ENCODE data around the gene IL17REL. TPM values are rescaled to one million over a fixed set of nuclear protein-coding genes. Genes with fewer than 3 reads are reported as not detected.
A peak's percentile ranks its signal among the peaks of the same experiment; 100 is the strongest.

Gene IL17REL
- total and polyA plus RNA-seq, 2 of the 13 experiments (the other 11 are each of a cell fraction or from before 2014, with no cell fraction given) = not detected

DNA sequence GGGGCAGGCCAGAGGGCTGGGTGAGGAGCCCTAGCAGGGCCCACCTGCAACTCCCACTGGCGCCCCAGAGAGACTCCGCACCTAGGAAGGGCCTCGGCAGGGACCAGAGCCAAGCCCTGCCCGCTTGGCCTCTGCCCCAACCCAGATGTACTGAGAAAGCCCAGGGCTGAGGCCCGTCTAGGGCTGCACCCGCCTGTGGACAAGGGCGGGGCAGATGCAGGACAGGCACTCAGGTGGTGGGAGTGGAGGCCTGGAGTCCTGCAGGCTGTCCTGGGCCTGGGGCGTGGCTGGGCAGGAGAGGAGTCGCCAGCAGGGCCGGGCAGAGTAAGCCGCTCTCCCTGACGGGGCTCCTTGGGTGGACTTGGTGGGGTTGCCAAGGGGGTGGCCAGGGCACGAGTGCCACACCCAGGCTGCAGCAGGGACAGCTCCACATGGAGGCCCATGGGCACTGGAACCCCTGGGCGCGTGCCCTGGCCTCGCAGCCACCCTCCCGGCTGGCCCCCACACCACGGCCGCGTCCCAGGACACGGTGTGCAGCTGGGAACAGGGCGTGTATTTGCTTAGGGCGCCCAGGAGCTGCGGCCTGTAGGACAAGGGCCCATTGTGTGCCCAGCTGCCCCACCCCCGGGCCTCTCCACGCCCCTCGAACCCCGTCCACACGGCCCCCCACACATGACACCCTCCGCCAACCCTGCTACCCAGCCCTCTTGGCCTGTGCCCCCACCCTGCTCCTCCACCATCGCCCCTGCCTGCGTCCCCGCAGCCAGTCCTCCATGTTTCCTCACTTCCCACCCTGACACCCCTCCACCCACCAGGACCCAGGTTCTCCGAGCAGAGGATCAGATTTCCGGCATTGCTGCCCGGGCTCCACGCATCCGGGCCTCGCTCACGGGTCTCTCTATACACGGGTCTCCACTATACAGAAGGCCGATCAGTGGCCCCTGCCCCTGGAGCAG lies 63.3 kb downstream of the IL17REL start (continued):
- 0 out of 4 replicates have a peak, but pooled peaks of 1 of the 2 experiments have one; percentile 16 for TF ChIP-seq EP300 (IDR thresholded peaks at IDR 0.05; ENCODE audit: low read depth in 2 of 2, low read length in 2 of 2)
- peak; percentile 63; the same call in 1 of the 2 replicates for TF ChIP-seq EP300 (CRISPR knock-in tag; IDR thresholded peaks at IDR 0.05; ENCODE audit: borderline replicate concordance)
- no peak for TF ChIP-seq ZNF460 (CRISPR knock-in tag; IDR thresholded peaks at IDR 0.05; ENCODE audit: borderline replicate concordance)
- TF ChIP-seq, protein P1, sequence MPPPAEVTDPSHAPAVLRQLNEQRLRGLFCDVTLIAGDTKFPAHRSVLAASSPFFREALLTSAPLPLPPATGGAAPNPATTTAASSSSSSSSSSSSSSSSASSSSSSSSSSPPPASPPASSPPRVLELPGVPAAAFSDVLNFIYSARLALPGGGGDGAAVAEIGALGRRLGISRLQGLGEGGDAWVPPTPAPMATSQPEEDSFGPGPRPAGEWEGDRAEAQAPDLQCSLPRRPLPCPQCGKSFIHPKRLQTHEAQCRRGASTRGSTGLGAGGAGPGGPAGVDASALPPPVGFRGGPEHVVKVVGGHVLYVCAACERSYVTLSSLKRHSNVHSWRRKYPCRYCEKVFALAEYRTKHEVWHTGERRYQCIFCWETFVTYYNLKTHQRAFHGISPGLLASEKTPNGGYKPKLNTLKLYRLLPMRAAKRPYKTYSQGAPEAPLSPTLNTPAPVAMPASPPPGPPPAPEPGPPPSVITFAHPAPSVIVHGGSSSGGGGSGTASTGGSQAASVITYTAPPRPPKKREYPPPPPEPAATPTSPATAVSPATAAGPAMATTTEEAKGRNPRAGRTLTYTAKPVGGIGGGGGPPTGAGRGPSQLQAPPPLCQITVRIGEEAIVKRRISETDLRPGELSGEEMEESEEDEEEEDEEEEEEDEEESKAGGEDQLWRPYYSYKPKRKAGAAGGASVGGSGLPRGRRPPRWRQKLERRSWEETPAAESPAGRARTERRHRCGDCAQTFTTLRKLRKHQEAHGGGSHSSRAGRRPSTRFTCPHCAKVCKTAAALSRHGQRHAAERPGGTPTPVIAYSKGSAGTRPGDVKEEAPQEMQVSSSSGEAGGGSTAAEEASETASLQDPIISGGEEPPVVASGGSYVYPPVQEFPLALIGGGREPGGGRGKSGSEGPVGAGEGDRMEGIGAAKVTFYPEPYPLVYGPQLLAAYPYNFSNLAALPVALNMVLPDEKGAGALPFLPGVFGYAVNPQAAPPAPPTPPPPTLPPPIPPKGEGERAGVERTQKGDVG (CRISPR knock-in tag; IDR thresholded peaks at IDR 0.05; ENCODE audit: borderline replicate concordance) = no peak
- peak; percentile 48; the same call in 1 of the 2 replicates for TF ChIP-seq RARA (CRISPR knock-in tag; IDR thresholded peaks at IDR 0.05)
- no peak; the same call in 1 of the 2 replicates for TF ChIP-seq TARDBP (CRISPR knock-in tag; IDR thresholded peaks at IDR 0.05)
- TF ChIP-seq, protein P2, sequence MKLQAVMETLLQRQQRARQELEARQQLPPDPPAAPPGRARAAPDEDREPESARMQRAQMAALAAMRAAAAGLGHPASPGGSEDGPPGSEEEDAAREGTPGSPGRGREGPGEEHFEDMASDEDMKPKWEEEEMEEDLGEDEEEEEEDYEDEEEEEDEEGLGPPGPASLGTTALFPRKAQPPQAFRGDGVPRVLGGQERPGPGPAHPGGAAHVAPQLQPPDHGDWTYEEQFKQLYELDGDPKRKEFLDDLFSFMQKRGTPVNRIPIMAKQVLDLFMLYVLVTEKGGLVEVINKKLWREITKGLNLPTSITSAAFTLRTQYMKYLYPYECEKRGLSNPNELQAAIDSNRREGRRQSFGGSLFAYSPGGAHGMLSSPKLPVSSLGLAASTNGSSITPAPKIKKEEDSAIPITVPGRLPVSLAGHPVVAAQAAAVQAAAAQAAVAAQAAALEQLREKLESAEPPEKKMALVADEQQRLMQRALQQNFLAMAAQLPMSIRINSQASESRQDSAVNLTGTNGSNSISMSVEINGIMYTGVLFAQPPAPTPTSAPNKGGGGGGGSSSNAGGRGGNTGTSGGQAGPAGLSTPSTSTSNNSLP (IDR thresholded peaks at IDR 0.05; ENCODE audit: low read depth, low read length) = no peak
- TF ChIP-seq, protein P3, sequence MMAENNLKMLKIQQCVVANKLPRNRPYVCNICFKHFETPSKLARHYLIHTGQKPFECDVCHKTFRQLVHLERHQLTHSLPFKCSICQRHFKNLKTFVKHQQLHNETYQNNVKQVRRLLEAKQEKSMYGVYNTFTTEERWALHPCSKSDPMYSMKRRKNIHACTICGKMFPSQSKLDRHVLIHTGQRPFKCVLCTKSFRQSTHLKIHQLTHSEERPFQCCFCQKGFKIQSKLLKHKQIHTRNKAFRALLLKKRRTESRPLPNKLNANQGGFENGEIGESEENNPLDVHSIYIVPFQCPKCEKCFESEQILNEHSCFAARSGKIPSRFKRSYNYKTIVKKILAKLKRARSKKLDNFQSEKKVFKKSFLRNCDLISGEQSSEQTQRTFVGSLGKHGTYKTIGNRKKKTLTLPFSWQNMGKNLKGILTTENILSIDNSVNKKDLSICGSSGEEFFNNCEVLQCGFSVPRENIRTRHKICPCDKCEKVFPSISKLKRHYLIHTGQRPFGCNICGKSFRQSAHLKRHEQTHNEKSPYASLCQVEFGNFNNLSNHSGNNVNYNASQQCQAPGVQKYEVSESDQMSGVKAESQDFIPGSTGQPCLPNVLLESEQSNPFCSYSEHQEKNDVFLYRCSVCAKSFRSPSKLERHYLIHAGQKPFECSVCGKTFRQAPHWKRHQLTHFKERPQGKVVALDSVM (CRISPR knock-in tag; IDR thresholded peaks at IDR 0.05) = 0 out of 2 replicates have a peak, but pooled peaks have one; percentile 76
- TF ChIP-seq SALL2 (CRISPR knock-in tag; IDR thresholded peaks at IDR 0.05) = peak; percentile 78; the same call in 1 of the 2 replicates
- no peak for TF ChIP-seq ZNF383 (CRISPR knock-in tag; IDR thresholded peaks at IDR 0.05; ENCODE audit: borderline replicate concordance)
- peak; percentile 8; the same call in 1 of the 2 replicates for TF ChIP-seq HMG20B (CRISPR knock-in tag; conservative IDR thresholded peaks at IDR 0.05)
- TF ChIP-seq, protein P4, sequence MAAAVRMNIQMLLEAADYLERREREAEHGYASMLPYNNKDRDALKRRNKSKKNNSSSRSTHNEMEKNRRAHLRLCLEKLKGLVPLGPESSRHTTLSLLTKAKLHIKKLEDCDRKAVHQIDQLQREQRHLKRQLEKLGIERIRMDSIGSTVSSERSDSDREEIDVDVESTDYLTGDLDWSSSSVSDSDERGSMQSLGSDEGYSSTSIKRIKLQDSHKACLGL (CRISPR knock-in tag; IDR thresholded peaks at IDR 0.05) = peak; percentile 82
- TF ChIP-seq ZNF678 (CRISPR knock-in tag; IDR thresholded peaks at IDR 0.05) = no peak
- peak; percentile 47; the same call in 1 of the 2 replicates for TF ChIP-seq BCL6 (CRISPR knock-in tag; IDR thresholded peaks at IDR 0.05)
- TF ChIP-seq, protein P5, sequence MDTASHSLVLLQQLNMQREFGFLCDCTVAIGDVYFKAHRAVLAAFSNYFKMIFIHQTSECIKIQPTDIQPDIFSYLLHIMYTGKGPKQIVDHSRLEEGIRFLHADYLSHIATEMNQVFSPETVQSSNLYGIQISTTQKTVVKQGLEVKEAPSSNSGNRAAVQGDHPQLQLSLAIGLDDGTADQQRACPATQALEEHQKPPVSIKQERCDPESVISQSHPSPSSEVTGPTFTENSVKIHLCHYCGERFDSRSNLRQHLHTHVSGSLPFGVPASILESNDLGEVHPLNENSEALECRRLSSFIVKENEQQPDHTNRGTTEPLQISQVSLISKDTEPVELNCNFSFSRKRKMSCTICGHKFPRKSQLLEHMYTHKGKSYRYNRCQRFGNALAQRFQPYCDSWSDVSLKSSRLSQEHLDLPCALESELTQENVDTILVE (CRISPR knock-in tag; IDR thresholded peaks at IDR 0.05) = peak; percentile 79
- peak; percentile 89 for TF ChIP-seq HNRNPK (IDR thresholded peaks at IDR 0.05; ENCODE audit: low read depth, low read length, poor library complexity, severe bottlenecking)
- peak; percentile 39 for TF ChIP-seq SKI (IDR thresholded peaks at IDR 0.05; ENCODE audit: partially characterized antibody)

All from HepG2 (cell line).